T-helper 1 cell (primary cell): ENCODE results near the gene CENPX.
A peak's percentile ranks its signal among the peaks of the same experiment; 100 is the strongest.
"Not testable (repeated sequence)": the region's sequence is repeated elsewhere in the genome, so short reads cannot be mapped to it uniquely, and the experiment has no call there.

ENCODE experiments used
- DNase-seq, 5 donors: peaks; one replicate each; pipeline ENCODE4 v3.0.0-alpha.2; 2012 to 2020

CENPX gene

DNA sequence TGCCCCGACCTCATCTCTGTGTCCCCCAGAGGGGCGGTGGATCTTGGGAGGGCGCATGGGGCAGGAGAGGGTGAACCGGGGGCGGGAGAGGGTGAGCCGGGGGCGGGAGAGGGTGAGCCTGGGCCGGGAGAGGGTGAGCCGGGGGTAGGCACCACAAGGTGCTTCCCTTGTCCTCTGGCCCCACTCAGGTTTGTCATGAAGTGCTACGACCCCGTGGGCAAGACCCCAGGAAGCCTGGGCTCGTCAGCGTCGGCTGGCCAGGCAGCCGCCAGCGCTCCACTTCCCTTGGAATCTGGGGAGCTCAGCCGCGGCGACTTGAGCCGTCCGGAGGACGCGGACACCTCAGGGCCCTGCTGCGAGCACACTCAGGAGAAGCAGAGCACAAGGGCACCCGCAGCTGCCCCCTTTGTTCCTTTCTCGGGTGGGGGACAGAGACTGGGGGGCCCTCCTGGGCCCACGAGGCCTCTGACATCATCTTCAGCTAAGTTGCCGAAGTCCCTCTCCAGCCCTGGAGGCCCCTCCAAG lies 26.4 kb downstream of the CENPX start:
- DNase-seq, result no peak

DNA sequence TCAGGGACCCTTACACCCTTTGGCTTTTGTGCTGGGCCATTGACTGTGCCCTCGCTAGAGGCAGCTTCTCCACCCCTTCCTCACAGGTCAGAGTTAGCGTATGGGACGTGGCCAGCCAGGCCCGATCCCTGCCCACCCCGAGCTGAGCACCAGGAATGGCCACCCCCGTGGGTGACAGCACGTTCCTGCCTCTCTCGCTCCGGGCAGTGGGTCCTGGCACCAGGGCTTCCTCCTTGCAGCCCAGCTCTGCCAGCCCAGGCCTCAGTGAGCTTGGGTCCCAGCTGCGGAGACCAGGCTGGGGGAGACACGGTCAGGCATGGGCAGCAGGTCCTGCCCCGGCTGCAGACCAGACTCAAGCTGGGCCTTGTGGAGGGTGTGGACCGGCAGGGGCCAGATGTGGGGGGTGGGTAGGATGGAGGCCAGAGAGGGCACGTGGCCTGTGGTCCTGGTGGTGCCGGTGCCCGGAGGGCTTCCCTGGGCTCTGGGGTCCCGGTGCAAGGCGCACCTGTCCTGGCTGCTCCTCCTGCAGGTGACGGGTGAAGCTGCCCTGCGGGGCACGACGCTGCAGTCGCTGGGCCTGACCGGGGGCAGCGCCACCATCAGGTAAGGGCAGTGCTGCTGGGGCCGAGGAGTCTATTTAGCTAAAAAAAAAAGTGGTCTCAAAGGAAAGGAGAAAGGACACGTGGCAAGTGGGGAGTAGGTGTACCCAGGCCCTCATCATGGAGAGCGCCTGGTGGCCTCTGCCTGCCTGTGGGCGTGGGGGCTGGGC lies 27.0 kb downstream of the CENPX start:
- DNase-seq, result no peak

DNA sequence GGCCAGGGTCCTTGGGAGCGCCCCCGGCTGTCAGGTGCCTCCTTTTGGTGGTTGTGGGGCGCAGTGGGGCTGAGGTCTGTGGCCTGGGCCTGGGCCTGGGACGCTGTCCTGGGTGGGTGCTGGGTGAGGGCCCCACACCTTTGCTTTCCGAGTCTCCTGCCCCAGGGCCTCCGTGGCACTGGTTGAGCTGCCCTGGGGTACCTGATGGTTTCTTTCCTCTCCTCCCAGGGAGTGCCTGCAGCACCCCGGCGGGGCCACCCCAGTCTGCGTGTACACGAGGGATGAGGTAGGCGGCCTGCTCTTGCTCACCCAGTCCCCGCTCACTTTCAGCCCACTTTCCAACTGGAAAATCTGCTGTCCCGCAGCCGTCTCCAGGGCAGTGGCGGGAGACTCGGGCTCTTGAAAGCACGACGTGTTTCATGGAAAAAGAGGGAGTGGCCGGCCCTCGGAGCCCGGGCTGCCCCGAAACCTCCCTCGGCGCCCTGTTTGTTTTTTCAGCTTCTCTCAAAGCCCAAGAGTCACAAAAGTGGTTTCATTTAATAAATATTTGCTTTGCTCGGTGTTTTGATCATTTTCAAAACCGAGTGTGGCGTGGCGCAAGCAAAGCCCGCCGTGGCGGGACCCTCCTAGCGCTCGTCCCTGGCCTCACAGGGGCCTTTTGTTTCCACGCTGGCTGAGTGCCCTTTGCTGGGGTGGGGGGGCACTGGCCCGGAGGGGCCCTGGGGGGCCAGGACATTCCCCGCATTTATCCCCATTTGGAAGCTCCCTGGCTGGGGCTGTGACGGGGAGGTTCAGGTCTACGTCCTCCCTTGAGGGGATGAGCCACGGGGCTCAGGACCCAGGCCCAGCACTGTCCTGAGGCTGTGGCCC lies 27.9 kb downstream of the CENPX start:
- DNase-seq, result no peak

DNA sequence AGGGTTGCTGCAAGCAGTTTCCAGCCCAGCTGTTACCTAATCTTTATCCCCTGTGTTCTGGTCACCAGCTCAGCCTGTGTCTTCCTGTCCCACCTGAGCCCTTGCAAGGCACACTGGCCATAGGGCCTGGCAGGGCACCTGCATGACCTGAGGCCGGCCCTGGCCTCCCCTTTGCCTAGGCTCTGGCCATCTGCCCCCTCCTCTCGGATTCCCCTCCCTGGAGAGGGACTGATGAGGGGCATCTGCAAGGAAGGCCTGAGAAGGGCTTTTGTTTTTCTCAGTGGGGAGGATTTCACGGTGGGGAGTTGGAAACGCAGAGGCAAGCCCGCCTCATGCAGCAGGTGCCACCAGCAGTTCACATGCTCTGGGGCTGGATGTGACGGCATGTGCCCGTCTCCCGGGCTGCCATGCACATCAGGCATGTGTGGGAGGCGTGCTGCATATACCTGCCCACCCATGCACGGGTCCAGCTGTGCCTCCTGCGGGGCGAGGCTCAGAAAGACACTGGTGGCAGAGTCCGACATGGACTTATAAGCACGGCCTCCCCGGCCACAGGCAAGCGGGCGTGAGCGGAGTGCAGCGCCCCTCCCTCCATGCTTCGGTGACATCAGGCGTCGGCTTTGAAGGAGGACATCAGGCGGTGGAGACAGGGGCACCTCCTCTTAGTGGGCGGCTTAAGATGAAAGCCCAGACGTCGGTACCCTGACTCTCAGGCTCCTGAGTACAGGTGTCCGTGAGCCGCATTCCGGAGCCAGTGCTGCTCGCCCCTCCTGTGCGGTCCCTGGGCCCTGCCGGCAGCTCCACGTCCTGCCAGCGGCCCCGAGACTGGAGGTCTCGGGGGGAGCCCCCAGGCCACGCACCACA lies 28.7 kb downstream of the CENPX start:
- no peak for DNase-seq

DNA sequence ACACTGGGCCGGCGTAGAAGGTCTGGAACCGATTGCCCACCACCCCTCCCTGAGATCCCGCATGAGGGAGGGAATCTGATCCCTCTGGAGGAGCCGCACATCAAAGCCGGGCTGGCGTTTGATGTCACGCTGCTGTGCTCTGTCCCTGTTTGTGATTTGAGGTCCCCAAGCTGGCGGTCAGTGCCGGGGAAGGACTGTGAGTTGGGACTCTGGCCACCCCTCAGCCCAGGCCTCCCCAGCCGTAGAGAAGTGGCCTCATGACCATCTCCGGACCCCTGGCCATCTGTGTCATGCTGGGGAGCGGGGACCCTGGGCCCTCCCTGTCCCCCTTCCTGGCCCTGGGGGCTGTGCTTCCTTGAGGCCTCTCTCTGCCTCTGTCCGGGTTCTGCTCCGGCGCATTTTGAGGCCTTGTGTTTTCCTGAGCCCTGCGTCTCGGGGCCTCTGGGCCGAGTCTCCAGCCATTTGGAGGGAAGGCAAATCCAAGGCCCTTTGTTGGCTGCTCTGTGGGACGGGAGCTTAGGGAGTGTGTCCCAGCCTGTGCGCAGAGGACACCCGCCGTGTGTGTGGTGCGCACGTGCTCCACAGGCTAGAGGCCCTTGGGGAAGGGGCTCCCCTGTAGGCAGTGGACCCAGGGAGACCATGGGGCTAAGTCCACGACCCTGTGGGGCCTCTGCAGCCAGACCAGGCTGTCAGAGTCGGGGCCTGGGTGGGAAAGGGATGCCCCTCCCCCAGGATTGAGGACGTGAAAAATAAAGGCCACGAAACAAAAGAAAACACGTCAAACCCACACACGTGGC lies 30.2 kb downstream of the CENPX start:
- no peak for DNase-seq

DNA sequence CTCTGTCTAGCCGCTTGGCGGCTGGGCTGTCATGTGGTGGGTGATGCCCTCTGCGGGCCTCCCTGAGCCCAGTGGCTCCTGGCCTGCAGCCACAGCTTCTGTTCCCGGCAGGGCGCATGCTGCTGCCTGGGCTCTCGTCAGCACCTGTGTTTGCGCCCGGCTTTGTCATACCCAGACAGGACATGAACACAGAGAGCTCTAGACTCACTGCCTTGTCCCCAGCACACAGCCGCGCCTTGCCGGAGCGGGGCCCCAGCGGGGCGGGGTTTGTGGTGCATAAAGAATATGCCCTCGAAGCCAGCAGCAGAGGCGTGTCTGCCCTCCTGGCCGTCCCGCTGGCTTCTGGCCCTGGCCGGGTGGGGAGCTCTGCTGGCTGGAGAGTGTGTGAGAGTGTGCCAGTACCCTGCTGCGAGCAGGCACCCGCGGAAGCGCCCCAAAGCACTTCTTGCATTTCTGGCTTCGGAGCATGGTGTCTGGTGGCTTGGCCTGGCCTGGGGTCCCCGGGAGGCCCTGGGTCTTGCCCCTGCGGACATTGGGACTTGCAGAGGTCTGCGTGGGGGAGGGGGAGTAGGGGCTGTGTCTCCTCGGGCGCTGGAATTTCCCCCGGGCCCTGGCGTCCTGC lies 30.9 kb downstream of the CENPX start:
- no peak for DNase-seq

DNA sequence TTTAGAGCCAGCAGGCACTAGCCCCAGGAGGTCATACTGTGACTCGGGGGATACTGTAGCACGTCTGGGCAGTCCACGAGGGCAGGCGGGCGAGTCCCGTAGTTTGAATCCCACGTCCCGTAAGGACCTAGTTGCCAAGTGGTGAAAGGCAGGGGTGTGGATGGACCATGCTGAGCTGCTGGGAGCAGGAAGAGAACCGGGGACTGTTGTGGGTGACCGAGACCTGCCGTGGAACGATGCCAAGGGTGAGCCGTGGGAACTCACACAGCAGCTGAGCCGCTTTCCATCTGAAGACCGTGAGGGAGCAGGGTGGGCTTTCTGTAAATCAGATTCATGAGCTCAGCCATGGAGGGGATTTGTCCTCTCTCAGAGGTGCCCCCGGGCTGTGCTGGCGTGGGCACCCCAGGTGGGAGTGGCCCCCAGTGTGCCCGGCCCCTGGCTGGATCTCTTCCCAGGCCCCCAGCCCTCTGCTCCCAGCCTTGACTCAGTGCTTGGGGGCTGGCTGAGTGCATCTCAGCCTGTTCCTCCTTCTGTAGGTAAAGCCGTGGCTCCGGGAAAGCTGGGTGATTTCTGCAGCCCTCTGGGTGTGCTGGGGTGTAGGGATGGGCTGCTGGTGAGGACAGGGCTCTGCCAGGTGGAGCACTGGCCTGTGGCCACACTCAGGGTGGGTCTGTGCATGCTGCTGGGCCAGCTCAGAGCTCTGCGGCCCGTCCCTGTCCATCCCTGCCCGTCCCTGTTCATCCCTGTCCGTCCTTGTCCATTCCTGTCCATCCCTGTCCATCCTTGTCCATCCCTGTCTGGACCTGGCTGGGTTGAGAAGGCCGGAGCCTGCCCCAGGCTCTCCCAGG lies 31.6 kb downstream of the CENPX start:
- no peak for DNase-seq

DNA sequence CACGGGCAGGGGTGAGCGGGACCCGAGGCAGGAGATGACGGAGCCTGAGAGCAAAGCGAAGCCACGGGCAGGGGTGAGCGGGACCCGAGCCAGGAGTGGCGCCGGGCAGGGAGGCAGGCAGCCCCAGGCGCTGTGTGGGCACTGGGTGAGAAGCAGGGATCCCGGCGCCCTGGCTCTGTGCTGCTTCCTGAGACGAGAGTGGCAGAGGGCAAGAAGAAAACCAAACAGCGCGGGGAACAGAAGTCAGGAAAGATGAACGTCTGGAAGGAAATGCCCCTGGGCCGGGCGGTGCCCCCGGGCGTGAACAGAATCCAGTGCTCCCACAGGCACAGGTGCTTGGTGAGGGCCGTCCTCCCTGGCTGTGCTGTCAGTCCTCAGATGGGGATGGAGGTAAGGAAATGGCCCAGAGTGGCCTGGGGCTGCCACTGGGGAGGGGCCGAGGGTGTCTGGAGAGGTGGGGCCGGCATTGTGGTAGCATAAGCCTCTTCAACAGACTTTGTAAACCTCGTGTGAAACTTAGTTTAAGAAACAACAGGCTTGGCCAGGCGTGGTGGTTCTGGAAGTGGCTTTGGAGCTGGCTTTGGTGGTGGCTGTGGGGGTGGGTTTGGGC lies 35.4 kb downstream of the CENPX start:
- no peak for DNase-seq

DNA sequence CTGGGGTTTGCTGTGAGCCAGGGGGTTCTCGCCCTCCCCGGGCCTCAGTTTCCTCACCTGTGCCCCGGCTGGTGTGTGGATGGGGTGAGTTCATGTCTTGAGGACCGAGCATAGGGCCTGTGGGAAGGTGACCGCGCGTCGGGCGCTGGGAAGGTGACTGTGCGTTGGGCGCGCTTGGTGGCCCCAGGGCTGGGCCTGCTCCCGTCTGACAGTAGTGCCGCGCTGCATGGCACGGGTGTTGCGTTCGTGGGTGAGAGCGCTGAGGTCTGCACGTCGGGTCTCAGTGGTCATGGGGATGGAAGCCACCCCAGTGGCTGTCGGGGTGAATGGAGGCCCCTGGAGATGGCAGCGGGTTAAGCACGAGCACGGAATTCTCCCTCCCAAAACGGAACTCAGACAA lies 36.1 kb downstream of the CENPX start:
- no peak for DNase-seq

DNA sequence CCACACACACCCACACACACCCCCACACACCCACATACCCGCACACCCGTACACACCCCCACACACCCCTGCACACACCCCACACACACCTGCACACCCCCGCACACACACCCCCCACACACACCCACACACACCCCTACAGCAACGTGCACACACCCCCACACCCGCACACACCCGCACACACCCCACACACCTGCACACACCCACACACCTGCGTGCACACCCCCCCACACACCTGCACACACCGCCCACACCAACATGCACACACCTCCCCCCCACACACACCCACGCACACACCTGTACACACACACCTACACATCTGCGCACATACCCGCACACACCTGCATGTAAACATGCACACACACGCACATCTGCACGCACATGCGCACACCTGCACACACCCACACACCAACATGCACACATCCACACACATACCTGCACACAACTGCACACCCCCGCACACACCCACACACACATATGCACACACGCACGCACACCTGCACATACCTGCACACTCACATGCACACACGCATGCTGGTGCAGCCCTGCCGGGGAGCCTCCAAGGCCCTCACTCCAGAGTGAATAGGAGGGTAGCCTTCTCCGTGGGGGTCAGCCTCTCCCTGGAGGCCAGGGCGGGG lies 37.8 kb downstream of the CENPX start:
- no peak for DNase-seq

DNA sequence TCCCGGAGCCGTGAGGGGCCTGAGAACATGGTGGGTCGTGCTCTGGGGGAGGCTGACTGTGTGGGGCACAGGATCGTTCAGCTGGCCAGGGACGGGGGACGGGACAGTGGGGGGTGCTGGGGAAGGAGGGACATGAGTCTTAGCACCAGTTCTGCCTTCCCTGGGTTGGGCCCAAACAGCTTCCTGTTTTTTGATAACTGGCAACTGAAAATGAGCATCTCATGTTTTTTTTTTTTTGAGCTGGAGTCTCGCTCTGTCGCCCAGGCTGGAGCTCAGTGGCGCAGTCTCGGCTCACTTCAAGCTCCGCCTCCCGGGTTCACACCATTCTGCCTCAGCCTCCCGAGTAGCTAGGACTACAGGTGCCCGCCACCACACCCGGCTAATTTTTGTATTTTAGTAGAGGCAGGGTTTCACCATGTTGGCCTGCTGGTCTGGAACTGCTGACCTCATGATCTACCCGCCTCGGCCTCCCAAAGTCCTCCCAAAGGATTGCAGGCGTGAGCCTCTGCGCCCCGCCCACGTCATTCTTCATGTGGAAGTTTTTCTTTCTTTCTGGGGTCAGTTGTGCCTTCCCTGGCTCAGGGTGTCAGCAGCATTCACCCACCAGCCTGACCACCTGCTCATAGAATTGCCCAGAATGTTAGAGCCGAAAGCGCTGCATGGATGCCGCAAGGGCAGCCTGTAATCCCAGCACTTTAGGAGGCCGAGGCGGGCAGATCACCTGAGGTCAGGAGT lies 38.9 kb downstream of the CENPX start:
- DNase-seq, result no peak

DNA sequence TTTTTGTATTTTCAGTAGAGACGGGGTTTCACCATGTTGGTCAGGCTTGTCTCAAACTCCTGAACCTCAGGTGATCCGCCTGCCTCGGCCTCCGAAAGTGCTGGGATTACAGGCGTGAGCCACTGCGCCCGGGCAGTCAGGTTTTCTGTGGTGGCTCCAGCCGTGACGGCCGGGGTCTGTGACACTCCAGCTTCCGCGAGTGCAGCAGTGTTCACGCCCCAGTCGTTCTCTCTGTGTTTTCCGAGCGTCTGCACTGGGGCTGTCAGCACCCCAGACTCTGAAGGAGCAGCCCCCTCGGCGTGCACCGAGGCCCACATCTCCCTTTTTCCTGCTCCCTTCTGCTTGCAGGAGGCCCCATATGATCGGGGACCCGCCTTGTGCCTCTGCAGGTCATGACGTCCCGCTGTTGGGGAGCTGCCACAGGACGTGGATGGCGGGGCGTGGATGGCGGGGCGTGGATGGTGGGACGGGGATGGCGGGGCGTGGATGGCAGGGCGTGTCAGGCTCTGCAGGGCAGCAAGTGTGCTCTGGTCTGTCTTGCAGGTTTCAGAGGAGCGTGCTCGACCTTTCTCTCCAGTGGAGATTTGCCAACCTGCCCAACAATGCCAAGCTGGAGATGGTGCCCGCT lies 39.6 kb downstream of the CENPX start:
- no peak for DNase-seq

DNA sequence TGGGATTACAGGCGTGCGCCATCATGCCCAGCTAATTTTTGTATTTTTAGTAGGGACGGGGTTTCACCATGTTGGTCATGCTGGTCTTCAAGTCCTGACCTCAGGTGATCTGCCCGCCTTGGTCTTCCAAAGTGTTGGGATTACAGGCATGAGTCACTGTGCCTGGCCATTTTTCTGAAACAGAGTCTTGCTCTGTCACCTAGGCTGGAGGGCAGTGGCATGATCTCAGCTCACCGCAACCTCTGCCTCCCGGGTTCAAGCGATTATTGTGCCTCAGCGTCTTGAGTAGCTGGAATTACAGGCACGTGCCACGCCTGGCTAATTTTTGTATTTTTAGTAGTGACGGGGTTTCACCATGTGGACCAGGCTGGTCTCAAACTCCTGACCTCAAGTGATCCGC lies 41.2 kb downstream of the CENPX start:
- DNase-seq, result not testable (repeated sequence)

DNA sequence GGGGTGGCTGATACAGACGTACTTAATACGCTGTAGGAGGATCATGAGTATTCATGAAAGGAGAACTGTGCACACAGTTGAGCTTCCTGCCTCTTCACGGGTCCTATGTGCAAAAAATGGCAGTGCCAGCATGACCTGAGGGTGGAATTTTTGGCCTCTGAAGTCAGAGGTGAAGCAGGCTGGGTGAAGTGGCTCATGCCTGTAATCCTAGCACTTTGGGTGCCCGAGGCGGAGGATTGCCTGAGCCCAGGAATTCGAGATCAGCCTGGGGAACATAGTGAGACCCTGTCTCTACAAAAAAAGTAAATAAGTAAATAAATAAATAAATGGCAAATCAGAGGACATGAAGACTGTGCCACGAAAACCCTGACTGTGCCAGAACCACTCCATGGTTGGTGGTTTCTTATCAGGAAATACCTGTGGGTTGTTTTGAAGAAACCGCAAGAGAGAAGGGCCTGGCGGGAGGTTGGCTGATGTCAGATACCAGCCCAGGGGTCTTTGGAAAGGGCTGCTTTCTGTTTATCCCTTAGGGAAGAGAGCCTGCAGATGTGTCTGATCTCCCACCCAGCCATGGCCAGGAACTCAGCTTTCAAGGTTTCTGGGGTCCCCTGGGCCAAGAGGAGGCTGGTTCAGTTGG lies 41.9 kb downstream of the CENPX start:
- no peak for DNase-seq

DNA sequence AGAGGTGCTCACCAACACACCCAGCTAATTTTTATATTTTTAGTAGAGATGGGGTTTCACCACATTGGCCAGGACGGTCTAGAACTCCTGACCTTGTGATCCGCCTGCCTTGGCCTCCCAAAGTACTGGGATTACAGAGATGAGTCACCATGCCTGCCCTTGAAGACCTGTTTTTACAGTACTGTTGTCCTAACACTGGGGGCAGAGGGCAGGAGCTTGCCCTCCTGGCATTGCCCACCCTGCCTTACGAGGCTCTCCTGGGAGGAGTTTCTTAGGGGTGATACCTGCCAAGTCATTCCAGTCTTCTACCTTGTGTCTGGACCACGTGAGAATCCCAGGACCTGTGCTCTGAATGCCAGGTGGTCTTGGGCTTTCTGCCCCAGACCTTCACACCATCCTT lies 42.6 kb downstream of the CENPX start:
- DNase-seq, result no peak

DNA sequence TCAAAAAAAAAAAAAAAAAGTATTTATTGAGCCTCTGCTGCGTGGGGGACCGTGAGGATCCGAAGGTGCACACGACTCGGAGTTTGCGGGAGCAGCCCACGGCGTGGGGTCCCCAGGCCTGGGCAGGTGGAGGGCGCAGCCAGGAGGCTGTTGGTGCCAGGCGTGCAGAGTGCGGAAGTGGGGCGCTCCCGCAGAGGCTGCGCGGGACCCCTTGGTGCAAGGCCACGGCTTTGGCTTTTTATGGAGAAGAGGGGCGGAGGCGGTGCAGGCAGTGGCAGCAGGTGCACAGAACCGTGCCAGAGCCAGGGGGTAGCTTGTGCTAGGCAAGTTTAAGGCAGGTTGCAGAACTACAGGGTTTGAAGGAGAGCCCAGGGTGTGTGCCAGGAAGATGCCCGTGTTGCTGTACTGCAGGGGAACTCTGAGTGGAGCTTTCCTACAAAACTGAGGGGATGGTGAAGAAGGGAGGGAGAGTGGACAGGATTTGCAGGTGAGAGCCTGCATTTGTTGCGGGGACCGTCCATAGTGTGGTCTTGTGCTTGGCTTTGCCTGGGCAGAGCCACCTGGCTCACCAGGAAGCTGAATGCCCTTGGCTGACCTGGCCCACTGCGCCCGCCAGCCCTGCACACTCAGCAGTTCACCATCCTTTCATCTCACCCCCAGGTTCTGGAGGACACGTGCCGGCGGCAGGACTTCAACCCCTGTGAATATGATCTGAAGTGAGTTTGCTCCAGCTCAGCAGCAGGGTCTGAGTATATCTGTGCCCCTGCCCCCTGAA lies 44.0 kb downstream of the CENPX start:
- no peak for DNase-seq

DNA sequence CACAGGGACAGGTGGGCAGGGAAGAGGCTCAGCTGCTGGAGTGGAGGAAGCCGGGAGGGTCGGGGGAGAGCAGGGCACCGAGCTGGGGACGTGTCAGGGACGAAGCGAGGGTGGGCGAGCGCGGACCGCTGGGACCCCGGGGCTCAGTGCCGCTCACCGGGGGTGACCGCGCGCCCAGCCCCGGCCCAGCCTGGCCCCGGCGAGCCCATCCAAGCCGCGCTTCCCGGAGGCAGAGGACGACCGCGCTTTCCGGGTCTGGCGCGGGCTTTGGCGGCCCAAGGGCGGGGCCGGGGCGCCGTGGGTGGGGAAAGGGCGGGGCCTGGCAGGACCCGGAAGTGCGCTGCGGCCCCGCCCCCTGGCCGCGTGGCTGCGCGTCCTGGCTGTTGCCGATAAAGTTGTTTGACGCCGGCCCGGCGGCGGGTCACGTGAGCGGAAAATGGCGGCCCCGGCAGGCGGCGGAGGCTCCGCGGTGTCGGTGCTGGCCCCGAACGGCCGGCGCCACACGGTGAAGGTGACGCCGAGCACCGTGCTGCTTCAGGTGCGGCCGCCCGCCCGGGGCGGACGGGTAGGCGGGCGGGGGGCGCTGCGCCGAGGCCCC lies 45.4 kb downstream of the CENPX start, which contains the start of gene ASPSCR1:
TSS of gene ASPSCR1 (plus strand) at position 419 of the 598 bp plus-strand sequence. CDS start at position 437, 18 bp downstream.
- peak; percentile 82 to 94 (median 87) for DNase-seq
